ENCODE results near the gene GCGR.
A peak's percentile ranks its signal among the peaks of the same experiment; 100 is the strongest.

Gene GCGR

GRCh38 chr17:81817758-81818147 lies 13.8 kb downstream of the GCGR start:
- H3K4me2 ChIP-seq (ENCODE audit: low read length): no peak overlapping the region

GRCh38 chr17:81819708-81820107 lies 15.8 kb downstream of the GCGR start:
- no peak overlapping the region for H3K4me2 ChIP-seq (ENCODE audit: low read length)
- no peak overlapping the region for H3K4me3 ChIP-seq (ENCODE audit: low read length)
- no peaks in the 10 kb centered on the region for H3K27me3 ChIP-seq (ENCODE audit: low read depth, low read length)
- H3K9me3 ChIP-seq (ENCODE audit: insufficient read depth, low read length): no peaks in the 10 kb centered on the region
- H3K36me3 ChIP-seq (replicated peaks; ENCODE audit: low read depth, low read length): no peaks in the 10 kb centered on the region
- H3K9ac ChIP-seq (ENCODE audit: low read length): no peak overlapping the region
- no peak overlapping the region for H3K27ac ChIP-seq (ENCODE audit: low read length)
- no peaks in the 10 kb centered on the region for H3K79me2 ChIP-seq (ENCODE audit: low read length)
- no peak overlapping the region for H2AFZ ChIP-seq (ENCODE audit: low read depth, low read length)
- no peaks in the 10 kb centered on the region for H3K4me1 ChIP-seq (ENCODE audit: low read length)
- TF ChIP-seq EZH2phosphoT487 (IDR thresholded peaks at IDR 0.05; ENCODE audit: low read depth): no peak
- TF ChIP-seq CTCF (IDR thresholded peaks at IDR 0.05; ENCODE audit: low read depth, low read length): no peak
- no peaks in the 10 kb centered on the region for H4K20me1 ChIP-seq (ENCODE audit: insufficient read depth, low read length)

More at GRCh38 chr17:81817758-81818147, 13.8 kb downstream of the GCGR start:
- Histone ChIP-seq H3K27me3 (ENCODE audit: low read depth, low read length) (no peaks in the 10 kb centered on the region), H3K4me1 (ENCODE audit: low read length) (no peaks in the 10 kb centered on the region), H4K20me1 (ENCODE audit: insufficient read depth, low read length) (no peaks in the 10 kb centered on the region), H3K9ac (ENCODE audit: low read length) (no peak overlapping the region), H3K79me2 (ENCODE audit: low read length) (no peaks in the 10 kb centered on the region), H3K4me3 (ENCODE audit: low read length) (no peak overlapping the region), H2AFZ (ENCODE audit: low read depth, low read length) (no peak overlapping the region), H3K27ac (ENCODE audit: low read length) (no peak overlapping the region), H3K9me3 (ENCODE audit: insufficient read depth, low read length) (no peaks in the 10 kb centered on the region), H3K36me3 (replicated peaks; ENCODE audit: low read depth, low read length) (no peaks in the 10 kb centered on the region)
- no peak for TF ChIP-seq EZH2phosphoT487 (IDR thresholded peaks at IDR 0.05; ENCODE audit: low read depth)
- TF ChIP-seq CTCF (IDR thresholded peaks at IDR 0.05; ENCODE audit: low read depth, low read length): no peak

- H3K4me1 ChIP-seq (ENCODE audit: low read length): no peaks in the 10 kb centered on the region
- H4K20me1 ChIP-seq (ENCODE audit: insufficient read depth, low read length): no peaks in the 10 kb centered on the region
- H3K27ac ChIP-seq (ENCODE audit: low read length): no peak overlapping the region
- H3K9me3 ChIP-seq (ENCODE audit: insufficient read depth, low read length): no peaks in the 10 kb centered on the region
- TF ChIP-seq EZH2phosphoT487 (IDR thresholded peaks at IDR 0.05; ENCODE audit: low read depth): no peak
- TF ChIP-seq CTCF (IDR thresholded peaks at IDR 0.05; ENCODE audit: low read depth, low read length): no peak
- H3K4me2 ChIP-seq (ENCODE audit: low read length): no peak overlapping the region
- H3K4me3 ChIP-seq (ENCODE audit: low read length): no peak overlapping the region
- H3K9ac ChIP-seq (ENCODE audit: low read length): no peak overlapping the region
- no peaks in the 10 kb centered on the region for H3K27me3 ChIP-seq (ENCODE audit: low read depth, low read length)
- H2AFZ ChIP-seq (ENCODE audit: low read depth, low read length): no peak overlapping the region
- H3K79me2 ChIP-seq (ENCODE audit: low read length): no peaks in the 10 kb centered on the region
- H3K36me3 ChIP-seq (replicated peaks; ENCODE audit: low read depth, low read length): no peaks in the 10 kb centered on the region
Observed at GRCh38 chr17:81821147-81821546, 17.2 kb downstream of the GCGR start.

DNA sequence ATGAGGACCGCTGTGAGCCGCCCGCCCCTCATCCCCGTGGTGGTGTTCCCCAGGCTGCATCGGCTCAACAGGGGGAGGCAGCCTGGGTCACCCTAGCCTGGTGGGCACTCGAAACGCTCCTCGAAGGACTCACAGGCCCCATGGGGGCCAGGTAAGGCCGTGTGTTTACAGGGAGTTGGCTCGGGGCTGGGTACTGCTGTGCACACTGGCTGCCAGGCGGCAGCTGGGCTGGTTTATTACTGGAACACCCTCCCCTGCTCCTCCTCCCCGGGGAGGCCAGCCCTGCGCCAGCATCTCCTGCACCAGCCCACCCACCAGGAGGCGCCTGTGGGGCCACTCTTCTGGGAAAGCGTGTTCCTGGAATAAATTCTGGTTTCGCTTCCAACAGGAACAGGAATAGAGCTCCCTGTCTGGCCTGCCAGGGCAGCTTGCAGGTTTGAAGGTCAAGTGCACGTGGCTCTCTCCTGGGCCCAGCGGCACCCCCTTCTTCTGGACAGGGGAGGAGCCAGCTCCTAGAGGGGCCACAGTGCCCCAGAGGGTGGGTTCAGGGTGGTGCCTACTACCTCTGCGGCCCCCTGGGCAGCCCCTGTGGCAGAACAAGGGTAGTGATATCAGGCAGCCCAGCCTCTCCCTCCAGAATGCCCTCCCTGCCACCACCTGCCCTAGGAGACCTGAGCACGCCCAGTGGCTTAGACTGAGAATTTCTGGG lies 17.8 kb downstream of the GCGR start:
- Histone ChIP-seq H3K9ac (ENCODE audit: low read length) (no peak overlapping the region), H3K4me1 (ENCODE audit: low read length) (no peaks in the 10 kb centered on the region), H3K4me2 (ENCODE audit: low read length) (no peak overlapping the region), H3K79me2 (ENCODE audit: low read length) (no peaks in the 10 kb centered on the region), H3K4me3 (ENCODE audit: low read length) (no peak overlapping the region), H3K36me3 (replicated peaks; ENCODE audit: low read depth, low read length) (no peaks in the 10 kb centered on the region), H4K20me1 (ENCODE audit: insufficient read depth, low read length) (no peaks in the 10 kb centered on the region), H3K27ac (ENCODE audit: low read length) (no peak overlapping the region), H3K27me3 (ENCODE audit: low read depth, low read length) (no peaks in the 10 kb centered on the region), H2AFZ (ENCODE audit: low read depth, low read length) (no peak overlapping the region), H3K9me3 (ENCODE audit: insufficient read depth, low read length) (no peaks in the 10 kb centered on the region)
- TF ChIP-seq CTCF (IDR thresholded peaks at IDR 0.05; ENCODE audit: low read depth, low read length) (peak; percentile 22; the same call in 1 of the 2 replicates), EZH2phosphoT487 (IDR thresholded peaks at IDR 0.05; ENCODE audit: low read depth) (no peak)
